Islet precursor cell (in vitro differentiated cells): Measurements from ENCODE around the gene CLDN4.
"Not testable (repeated sequence)": the region's sequence is repeated elsewhere in the genome, so short reads cannot be mapped to it uniquely, and the experiment has no call there.

Source experiments
- DNase-seq: peaks from one replicate; pipeline ENCODE4 v3.0.0-alpha.2; 2018

The CLDN4 gene, protein sequence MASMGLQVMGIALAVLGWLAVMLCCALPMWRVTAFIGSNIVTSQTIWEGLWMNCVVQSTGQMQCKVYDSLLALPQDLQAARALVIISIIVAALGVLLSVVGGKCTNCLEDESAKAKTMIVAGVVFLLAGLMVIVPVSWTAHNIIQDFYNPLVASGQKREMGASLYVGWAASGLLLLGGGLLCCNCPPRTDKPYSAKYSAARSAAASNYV

DNA sequence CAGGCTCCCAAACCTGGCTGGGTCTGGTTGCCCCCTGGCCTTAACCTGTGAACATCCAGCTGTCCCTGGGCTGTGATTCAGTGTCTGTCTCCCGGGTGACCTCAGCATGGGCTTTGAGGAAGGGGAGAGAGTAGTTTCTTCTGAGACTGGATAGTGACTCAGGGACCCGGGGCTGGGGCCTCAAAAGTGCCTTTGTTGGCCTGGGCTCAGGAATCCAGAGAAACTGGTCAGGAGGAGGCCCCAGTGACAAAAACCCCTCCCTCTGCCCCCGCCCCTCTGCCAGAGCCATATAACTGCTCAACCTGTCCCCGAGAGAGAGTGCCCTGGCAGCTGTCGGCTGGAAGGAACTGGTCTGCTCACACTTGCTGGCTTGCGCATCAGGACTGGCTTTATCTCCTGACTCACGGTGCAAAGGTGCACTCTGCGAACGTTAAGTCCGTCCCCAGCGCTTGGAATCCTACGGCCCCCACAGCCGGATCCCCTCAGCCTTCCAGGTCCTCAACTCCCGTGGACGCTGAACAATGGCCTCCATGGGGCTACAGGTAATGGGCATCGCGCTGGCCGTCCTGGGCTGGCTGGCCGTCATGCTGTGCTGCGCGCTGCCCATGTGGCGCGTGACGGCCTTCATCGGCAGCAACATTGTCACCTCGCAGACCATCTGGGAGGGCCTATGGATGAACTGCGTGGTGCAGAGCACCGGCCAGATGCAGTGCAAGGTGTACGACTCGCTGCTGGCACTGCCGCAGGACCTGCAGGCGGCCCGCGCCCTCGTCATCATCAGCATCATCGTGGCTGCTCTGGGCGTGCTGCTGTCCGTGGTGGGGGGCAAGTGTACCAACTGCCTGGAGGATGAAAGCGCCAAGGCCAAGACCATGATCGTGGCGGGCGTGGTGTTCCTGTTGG, at the start of gene CLDN4:
TSS of gene CLDN4 (plus strand) at position 316 of the 903 bp plus-strand sequence. CDS start at position 522, 206 bp downstream.
- DNase-seq, result peak; percentile 99

DNA sequence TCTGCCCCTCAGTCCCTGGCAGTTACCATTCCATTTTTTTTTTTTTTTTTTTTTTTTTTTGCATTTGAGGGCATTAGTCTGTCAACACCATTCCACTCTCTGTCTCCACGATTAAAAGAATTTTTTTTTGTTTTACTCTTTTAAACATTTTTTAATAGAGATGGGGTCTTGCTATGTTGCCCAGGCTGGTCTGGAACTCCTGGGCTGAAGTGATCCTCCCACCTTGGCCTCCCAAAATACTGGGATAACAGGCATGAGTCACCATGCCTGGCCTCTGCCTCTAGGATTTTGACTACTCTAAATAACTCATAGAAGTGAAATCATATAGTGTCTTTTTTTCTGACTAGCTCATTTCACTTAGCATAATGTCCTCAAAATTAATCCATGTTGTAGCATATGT, 44.2 kb upstream of the CLDN4 start:
- DNase-seq, result no peak

DNA sequence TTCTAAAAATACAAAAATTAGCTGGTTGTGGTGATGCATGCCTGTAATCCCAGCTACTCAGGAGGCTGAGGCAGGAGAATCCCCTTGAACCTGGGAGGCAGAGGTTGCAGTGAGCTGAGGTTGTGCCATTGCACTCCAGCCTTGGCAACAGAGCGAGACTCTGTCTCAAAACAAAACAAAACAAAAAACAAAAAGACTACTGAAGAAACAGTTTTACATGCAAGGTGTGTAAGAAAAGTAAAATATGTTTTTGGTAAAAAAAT, 43.1 kb upstream of the CLDN4 start:
- not testable (repeated sequence) for DNase-seq

DNA sequence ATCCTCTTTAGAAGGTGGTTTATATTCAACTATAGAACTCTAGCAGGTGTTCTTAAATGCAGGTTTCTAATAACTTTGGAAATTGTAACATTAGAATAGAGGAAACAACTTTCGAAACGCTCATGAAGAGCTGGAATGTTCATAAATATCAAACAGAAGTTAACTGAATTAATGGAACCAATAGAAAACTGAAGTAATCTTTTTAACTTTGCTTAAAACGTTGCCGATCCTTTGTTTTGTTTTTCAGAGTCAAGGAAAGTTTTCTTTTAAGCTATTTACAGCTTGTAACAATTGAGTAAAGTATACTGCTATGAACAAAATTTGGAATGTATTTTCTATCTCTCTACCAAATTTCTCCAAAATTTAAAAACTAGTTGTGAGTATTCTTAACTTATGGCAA, 41.7 kb upstream of the CLDN4 start:
- DNase-seq, result no peak

DNA sequence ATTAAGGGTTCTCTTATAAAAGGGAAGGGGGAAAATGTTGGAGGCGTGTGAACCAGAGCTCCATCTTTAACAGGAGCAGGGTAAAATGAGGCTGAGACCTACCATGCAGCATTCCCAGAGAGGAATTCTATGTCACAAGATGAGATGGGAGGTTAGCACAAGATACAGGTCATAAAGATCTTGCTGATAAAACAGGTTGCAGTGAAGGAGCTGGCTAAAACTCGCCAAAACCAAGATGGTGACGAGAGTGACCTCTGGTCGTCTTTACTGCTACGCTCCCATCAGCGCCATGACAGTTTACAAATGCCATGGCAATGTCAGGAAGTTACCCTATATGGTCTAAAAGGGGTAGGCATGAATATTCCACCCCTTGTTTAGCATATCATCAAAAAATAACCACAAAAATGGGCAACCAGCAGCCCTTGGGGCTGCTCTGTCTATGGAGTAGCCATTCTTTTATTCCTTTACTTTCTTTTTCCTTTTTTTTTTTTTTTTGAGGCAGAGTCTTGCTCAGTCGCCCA, 39.6 kb upstream of the CLDN4 start:
- DNase-seq, result not testable (repeated sequence)

DNA sequence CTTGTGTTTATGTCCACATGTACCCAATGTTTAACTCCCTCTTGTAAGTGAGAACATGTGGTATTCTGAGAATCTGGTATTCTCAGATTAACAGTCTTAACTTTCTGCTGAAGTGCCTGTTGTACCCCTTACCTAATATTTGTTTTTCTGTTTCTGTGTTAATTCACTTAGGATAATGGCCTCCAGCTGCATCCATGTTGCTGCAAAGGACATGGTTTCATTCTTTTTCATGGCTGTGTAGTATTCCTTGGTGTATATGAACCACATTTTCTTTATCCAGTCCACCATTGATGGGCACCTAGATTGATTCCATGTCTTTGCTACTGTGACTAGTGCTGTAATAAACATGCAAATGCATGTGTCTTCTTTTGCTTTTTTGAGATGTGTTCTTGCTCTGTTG, 35.6 kb upstream of the CLDN4 start:
- DNase-seq, result not testable (repeated sequence)

DNA sequence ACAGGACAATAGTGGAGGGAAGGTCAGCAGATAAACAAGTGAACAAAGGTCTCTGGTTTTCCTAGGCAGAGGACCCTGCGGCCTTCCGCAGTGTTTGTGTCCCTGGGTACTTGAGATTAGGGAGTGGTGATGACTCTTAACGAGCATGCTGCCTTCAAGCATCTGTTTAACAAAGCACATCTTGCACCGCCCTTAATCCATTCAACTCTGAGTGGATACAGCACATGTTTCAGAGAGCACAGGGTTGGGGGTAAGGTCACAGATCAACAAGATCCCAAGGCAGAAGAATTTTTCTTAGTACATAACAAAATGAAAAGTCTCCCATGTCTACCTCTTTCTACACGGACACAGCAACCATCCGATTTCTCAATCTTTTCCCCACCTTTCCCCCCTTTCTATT, 34.1 kb upstream of the CLDN4 start:
- DNase-seq, result not testable (repeated sequence)

DNA sequence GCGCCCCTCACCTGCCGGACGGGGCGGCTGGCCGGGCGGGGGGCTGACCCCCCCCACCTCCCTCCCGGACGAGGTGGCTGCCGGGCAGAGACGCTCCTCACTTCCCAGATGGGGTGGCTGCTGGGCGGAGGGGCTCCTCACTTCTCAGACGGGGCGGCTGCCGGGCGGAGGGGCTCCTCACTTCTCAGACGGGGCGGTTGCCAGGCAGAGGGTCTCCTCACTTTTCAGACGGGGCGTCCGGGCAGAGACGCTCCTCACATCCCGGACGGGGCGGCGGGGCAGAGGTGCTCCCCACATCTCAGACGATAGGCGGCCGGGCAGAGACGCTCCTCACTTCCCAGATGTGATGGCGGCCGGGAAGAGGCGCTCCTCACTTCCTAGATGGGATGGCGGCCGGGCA, 33.6 kb upstream of the CLDN4 start:
- not testable (repeated sequence) for DNase-seq

DNA sequence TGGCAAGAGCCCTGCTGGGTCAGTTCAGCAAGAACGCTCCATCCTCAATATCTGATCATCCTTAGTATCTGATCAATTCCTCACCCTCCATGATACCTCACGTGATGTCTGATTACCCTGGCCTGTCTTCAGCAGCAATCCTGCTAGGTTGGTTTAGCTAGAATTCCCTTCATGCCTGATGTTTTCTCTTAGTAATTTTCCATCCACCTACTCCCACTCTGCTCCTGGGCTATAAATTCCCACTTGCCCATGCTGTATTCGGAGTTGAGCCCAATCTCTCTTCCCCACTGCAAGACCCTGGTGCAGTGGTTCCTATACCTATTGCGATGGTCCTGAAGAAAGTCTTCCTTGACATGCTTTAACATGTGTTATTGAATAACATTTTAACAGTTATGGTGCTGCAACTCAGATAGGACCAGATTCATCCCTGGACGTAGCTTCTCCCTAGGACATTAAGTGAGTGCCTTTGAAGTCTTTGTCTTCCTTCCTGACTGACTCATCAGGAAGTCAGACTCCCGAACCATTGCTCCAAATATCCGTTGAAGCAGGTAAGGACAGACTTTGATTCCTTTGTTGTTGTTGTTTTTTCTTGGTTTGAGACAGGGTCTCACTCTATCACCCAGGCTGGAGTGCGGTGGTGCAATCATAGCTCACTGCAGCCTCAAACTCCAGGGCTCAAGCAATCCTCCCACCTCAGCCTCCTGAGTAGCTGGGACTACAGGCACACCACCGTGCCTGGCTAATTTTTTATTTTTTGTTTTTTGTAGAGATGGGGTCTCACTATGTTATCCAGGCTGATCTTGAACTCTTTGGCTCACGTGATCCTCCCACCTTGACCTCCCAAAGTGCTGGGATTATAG, 31.3 kb upstream of the CLDN4 start:
- peak; percentile 68 for DNase-seq

DNA sequence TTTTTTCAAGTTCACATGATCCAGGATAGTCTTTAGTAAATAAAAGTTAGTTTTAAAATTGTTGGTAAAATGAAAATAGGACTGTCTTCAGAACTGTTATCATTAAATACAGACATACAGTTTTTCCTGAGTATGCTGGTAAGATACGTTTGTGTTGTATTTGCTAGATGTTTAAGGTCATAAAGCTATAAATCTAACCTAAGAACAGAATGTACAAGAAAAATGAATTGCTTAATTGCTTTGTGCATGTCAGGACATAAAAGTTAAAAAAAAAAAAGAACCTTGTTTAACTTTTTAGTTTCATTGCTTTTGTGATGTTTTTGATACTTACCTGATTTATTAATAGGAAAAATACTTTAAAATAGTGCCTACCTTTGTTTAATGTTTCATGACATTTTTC, 29.2 kb upstream of the CLDN4 start:
- DNase-seq, result no peak

DNA sequence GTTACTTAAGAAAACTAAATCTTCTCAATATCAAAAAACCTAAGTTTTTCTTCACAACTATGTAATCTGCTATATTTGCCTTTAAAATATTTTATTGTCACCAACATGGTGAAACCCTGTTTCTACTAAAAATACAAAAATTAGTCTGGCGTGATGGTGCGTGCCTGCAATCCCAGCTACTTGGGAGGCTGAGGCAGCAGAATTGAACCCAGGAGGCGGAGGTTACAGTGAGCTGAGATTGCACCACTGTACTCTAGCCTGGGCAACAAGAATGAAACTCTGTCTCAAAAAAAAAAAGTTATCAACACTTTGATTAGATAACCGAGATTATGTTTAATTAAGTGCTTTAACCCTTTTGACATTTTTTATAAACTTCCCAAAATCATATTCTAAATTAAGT, 28.3 kb upstream of the CLDN4 start:
- DNase-seq, result no peak

DNA sequence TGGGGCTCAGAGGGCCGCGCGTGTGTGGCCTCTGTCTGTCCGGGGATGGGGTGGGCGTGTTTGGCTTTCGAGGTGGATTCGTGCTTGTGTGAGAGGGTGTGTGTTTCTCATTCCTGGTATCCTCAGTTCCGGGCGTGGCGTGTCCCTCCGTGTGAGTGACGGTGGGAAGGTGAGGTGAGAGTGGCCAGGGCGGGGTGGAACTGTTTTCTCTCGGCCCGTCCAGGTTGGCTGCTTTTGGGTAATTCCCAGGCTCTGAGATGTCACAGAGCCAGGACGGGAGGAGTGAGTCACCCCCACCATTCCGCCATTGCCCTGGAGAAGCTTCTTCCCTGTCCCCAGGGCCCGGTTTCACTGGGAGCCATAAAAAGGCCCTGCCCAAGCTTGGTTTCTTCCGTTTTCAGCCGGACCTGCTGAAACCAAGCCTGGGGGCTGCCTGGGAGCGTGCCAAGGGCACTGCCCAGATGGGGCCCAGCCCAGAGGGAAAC, 21.3 kb upstream of the CLDN4 start:
- DNase-seq, result peak; percentile 90

DNA sequence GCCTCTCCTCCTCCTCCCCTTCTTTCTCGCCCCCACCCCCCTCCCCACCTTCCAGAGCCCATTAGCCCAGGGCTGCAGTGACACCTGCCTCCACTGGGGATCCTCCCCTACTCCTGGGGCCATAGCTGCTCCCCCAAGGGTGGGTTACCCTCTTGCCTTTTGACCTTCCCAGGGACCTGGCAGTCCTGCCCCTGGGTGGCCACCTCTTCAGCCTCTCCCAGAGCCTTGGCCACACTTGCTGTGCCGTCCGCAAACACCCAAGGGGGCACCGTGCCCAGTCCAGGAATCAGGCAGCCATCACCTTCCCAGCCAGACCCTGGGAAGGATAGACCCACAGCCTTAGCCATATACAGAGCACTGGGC, 19.8 kb upstream of the CLDN4 start:
- no peak for DNase-seq

DNA sequence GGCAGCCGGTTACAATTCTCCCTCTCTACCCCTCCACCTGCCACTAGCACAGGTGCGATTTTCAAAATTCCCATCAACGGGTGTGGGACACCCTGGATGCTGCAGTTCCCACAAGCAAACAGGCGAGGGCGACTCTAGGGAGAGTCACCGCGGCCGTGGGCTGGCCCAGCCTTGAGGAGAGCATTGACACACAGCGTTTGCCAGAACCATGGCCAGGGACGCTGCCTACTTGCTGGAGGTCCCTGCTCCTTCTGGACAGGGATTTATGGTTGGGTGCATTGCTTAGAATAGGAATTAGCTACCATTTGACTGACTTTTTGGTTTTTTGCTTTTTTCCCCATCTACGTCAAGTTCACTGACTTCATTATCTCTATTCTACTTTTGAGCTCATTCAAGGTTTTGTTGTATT, 19.0 kb upstream of the CLDN4 start:
- DNase-seq, result peak; percentile 91

DNA sequence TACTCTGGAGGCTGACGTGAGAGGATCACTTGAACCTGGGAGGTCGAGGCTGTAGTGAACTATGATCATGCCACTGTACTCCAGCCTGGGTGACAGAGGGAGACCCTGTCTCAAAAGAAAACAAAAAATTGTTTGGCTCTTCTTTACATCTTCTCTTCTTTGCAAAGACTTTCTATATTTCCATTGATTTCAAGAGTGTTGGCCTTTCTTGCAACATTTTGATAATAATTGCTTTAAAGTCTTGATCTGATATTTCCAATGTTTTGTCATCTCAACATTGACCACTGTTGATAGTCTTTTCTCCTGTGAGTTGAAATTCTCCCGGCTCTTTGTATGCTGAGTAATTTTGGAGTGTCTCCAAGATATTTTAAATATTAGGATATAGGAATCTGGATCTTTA, 17.8 kb upstream of the CLDN4 start:
- DNase-seq, result no peak

DNA sequence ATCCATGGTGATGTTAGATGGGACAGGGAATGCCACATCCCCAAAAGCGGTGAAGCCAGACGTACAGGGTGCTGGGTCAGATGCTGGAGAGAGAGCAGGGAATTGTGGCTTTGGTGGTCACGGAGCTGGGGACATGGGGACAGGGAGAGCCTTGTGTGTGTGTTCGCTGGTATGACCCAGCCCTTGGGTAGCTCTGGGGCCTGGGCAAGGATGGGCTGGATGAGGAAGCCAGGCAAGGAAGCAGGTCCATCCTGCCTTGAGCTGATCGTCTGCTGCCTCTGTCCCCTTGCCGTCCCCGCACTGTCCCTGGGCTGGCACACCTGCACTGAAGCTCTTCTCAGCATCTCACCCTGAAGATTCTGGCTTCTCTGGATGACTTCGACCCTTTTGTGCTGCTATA, 15.4 kb upstream of the CLDN4 start:
- peak; percentile 24 for DNase-seq

DNA sequence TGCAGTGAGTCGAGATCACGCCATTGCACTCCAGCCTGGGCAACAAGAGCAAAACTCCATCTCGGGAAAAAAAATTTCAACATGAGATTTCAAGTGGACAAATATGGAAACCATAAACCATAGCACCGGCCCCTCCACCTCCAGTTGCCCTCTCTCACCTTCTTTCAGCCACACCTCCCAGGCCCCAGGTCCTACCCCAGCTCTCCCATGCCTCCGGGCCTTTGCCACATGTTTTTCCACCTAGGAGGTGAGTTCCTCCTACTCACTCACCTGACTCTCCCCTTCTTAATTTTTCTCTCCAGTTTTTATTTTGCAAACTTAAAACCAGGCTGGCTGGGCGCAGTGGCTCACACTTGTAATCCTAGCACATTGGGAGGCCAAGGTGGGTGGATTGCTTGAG, 13.7 kb upstream of the CLDN4 start:
- DNase-seq, result peak; percentile 12

DNA sequence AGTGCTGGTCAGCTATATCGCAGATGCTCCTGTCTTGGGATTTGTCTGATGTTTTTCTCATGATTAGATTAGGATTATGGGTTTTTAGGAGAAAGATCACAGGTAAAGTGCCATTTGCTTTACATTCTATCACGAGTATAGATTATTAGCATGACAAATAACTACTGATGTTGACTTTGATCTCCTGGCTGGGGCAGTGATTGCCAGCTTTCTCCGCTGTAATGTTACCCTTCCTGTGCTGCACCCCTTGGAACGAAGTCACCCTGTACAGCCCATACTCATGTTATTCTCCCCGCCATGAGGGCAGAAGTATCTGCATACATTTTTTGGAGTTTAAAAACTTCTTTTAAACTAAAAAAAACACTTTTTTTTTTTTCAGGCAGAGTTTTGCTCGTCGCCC, 10.8 kb upstream of the CLDN4 start:
- peak; percentile 16 for DNase-seq

DNA sequence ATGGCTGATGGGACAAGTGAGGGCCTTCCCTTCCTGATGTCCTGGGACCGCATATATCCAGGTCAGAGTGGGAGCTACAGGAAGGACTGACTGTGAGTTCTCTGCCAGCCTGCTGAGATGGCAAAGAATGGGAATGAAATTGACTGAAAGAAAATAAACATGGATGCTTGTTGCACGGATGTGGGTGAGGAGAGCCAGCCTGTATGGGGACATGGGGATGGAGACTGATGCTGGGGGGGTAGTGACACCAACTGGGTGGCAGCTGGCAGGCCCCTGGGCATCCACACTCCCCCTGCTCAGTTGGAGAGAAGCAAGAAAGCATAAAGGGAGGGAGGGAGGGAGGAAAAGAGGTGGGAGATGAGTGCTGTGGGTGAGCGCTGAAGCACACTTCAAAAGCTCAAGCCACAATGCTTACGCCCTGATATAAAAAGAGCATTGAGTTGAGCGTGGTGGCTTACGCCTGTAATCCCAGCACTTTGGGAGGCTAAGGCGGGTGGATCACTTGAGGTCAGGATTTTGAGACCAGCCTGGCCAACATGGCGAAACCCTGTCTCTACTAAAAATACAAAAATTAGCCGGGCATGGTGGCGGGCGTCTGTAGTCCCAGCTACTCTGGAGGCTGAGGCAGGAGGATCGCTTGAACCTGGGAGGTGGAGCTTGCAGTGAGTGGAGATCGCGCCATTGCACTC, 9.1 kb upstream of the CLDN4 start:
- DNase-seq, result not testable (repeated sequence)

DNA sequence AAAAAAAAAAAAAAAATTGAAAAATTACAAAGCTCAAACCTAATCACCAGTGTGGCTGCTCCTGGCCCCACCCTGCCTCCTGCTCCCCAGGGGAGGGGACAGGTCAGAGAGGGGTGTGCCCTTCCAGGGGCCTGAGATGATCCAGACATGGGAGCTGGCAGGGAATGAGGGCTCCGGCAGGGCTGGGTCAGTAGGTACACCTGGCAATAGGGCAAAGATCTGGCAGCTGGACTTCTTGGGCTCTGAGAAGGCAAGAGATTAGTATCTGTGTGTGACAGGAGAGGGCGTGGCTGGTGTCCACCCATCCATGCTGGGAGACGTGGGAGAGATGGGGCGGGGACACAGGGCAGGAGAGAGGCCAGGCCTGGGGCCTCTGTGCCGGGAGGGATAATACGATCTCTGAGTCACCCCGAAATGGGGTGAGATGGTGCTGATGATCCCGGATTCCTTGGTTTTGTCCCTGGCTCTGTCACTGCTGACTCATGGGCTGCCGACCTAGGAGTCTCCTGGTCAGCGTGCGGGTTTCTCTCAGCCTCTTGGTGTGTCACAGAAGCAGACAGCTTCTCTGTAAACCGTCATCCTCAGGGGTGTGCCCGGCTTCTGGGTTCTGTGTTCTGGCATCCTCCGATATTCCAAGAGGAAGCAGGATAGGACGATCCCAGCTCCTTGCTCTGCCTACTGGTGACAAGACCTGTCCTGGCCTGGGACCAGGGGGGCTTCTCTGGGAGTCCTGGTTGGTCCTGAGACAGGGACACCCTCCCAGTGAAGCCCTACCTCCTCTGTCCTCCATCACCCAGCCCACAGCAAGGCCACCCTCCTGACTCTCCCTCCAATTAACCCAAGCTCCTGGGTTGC, 8.2 kb upstream of the CLDN4 start:
- DNase-seq, result peak; percentile 98

DNA sequence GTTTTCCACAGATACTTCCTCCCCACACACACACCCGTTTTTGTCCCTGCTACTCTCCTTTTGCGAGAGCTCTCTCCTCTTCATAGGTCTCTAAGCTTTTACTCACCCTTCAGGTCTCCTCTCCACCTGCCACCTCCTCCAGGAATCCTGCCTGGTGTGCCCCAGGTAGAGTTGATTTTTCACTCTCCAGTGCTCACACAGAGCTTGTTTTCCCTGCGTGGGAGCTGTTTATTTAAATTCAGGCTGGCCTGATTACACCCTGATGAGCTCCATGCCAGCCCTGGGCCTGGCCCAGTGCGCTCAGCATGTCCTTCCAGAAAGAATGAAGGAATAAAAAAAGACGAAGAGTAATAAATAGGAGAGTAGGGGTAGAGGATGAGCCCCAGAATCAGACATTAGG, 7.5 kb upstream of the CLDN4 start:
- no peak for DNase-seq
